ENCODE measurements around the gene CCDC91.

- no peak for TF ChIP-seq CTCF (IDR thresholded peaks at IDR 0.05)
- no peak for TF ChIP-seq POLR2A (IDR thresholded peaks at IDR 0.05)
These were observed 326.8 kb downstream of the CCDC91 start for GRCh38 chr12:28517101-28517500.
